Endodermal cell (in vitro differentiated cells): ENCODE data around the gene TFRC. TPM values are rescaled to one million over a fixed set of nuclear protein-coding genes. Genes with fewer than 3 reads are reported as not detected.
"Not testable (repeated sequence)": the region's sequence is repeated elsewhere in the genome, so short reads cannot be mapped to it uniquely, and the experiment has no call there.

Experiments
- DNase-seq: peaks from one replicate; pipeline ENCODE4 v3.0.0-alpha.2; 2017
- H3K27ac ChIP-seq: 2 replicates; pipeline ENCODE4 v1.5.1; 2013; ENCODE audit warnings: mild to moderate bottlenecking, low read depth, low read length, moderate library complexity
- H3K27me3 ChIP-seq: 2 replicates; pipeline ENCODE4 v1.6.1; 2013; ENCODE audit warnings: mild to moderate bottlenecking, low read length, moderate library complexity; ENCODE audit not compliant: insufficient read depth, control insufficient read depth, poor library complexity, severe bottlenecking
- H3K36me3 ChIP-seq: 2 replicates; pipeline ENCODE4 v1.7.0; 2013; ENCODE audit warnings: mild to moderate bottlenecking, low read length, moderate library complexity; ENCODE audit not compliant: control insufficient read depth, insufficient read depth
- H3K4me1 ChIP-seq: one replicate; pipeline ENCODE4 v1.7.0; 2013; ENCODE audit warnings: low read length; ENCODE audit not compliant: control insufficient read depth, insufficient read depth
- H3K4me3 ChIP-seq: 2 replicates; pipeline ENCODE4 v1.5.1; 2013; ENCODE audit warnings: mild to moderate bottlenecking, low read length, moderate library complexity
- H3K9ac ChIP-seq: 2 replicates; pipeline ENCODE4 v1.6.1; 2013; ENCODE audit warnings: mild to moderate bottlenecking, low read length, moderate library complexity; ENCODE audit not compliant: poor library complexity, severe bottlenecking; ENCODE audit errors: extremely low read depth
- H3K9me3 ChIP-seq: 2 replicates; pipeline ENCODE4 v1.6.1; 2013; ENCODE audit warnings: mild to moderate bottlenecking, low read length, moderate library complexity; ENCODE audit not compliant: control insufficient read depth
- H3K27ac Mint-ChIP-seq: 2 replicates; pipeline ENCODE4 v1.8.0; 2020; ENCODE audit warnings: mixed read lengths
- H3K27me3 Mint-ChIP-seq: 2 replicates; pipeline ENCODE4 v1.8.0; 2021; ENCODE audit warnings: mild to moderate bottlenecking, mixed read lengths; ENCODE audit not compliant: insufficient read depth
- H3K36me3 Mint-ChIP-seq: 2 replicates; pipeline ENCODE4 v1.8.0; 2020; ENCODE audit warnings: low read depth, mixed read lengths
- H3K4me1 Mint-ChIP-seq: 2 replicates; pipeline ENCODE4 v1.8.0; 2020; ENCODE audit warnings: mixed read lengths
- H3K4me3 Mint-ChIP-seq: 2 replicates; pipeline ENCODE4 v1.8.0; 2020; ENCODE audit warnings: mild to moderate bottlenecking, moderate library complexity, mixed read lengths
- H3K9me3 Mint-ChIP-seq: 2 replicates; pipeline ENCODE4 v1.8.0; 2020; ENCODE audit warnings: mild to moderate bottlenecking, mixed read lengths
- WGBS, 2 experiments: methylation state at CpG; one replicate each; pipeline versions ENCODE4 v1.1.5 to v1.1.7; 2013; ENCODE audit warnings: missing lambda C conversion rate in 2 of 2, mixed read lengths in 1 of 2; ENCODE audit not compliant: insufficient coverage in 1 of 2, insufficient read length in 1 of 2; 5-methylcytosine and 5-hydroxymethylcytosine counted together
- total RNA-seq, 2 donors: library from RNA; stranded (reverse); fragmentation: NEBNext Ultra II Directional in 1 of 2; extraction: Animal tissue kit (Norgen Biotek cat#: 25700) in 1 of 2; gene quantifications; 2 replicates in 1 of 2; 3 replicates in 1 of 2; pipeline ENCODE4 v1.2.1, GENCODE V29; 2021
- TF ChIP-seq, protein P1 (sequence below): fragments of 200-600 bp; sonication (generic); conservative IDR thresholded peaks from 2 replicates; pipeline ENCODE4 v1.5.0; 2021; ENCODE audit warnings: antibody characterized with exemption, mild to moderate bottlenecking

Gene TFRC
- total RNA-seq, 2 donors from 2014 or later, result 69.0 to 90.0 TPM

DNA sequence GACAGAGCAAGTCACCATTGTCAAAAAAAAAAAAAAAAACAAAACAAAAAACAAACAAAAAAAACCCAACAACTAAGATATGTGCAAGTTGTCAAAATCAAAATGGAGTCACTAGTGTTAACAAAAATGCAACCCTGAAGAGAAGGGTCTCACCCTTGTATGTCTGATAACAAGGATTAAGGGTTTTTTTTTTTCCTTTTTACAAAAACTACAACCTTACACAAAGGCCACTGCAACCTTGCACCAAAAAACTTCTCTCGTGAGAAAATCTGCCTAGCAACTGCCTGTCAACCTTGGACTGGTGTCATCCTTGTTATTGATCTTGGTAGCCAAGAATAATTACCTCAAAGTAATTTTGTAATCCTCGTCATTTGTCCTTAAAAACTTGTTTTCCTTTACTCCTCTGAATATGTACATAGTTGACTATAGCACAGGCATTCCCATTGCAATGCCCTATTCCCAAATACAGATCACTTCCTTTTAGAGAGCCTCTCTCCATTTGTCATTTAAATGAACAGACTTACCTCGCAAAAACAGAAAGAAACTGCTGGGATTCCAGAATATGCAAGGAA, 24.0 kb downstream of the TFRC start:
- DNase-seq, result no peak
- Mint-ChIP-seq H3K9me3 (no peaks in the 10 kb centered on the region), H3K4me3 (no peak overlapping the region), H3K27ac (no peak overlapping the region), H3K27me3 (no peaks in the 10 kb centered on the region), H3K36me3 (peaks cover 83% of the 10 kb centered on the region), H3K4me1 (no peaks in the 10 kb centered on the region)
- no peak overlapping the region for H3K27ac ChIP-seq
- no peaks in the 10 kb centered on the region for H3K4me1 ChIP-seq
- 92 to 100% methylated on average over 1 to 3 of the region's 3 CpGs for WGBS, 2 experiments
- no peaks in the 10 kb centered on the region for H3K27me3 ChIP-seq
- no peaks in the 10 kb centered on the region for H3K9me3 ChIP-seq
- H3K36me3 ChIP-seq, result peaks cover 94% of the 10 kb centered on the region
- no peak overlapping the region for H3K4me3 ChIP-seq
- no peak overlapping the region for H3K9ac ChIP-seq
- TF ChIP-seq, protein P1, sequence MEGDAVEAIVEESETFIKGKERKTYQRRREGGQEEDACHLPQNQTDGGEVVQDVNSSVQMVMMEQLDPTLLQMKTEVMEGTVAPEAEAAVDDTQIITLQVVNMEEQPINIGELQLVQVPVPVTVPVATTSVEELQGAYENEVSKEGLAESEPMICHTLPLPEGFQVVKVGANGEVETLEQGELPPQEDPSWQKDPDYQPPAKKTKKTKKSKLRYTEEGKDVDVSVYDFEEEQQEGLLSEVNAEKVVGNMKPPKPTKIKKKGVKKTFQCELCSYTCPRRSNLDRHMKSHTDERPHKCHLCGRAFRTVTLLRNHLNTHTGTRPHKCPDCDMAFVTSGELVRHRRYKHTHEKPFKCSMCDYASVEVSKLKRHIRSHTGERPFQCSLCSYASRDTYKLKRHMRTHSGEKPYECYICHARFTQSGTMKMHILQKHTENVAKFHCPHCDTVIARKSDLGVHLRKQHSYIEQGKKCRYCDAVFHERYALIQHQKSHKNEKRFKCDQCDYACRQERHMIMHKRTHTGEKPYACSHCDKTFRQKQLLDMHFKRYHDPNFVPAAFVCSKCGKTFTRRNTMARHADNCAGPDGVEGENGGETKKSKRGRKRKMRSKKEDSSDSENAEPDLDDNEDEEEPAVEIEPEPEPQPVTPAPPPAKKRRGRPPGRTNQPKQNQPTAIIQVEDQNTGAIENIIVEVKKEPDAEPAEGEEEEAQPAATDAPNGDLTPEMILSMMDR, result no peak

DNA sequence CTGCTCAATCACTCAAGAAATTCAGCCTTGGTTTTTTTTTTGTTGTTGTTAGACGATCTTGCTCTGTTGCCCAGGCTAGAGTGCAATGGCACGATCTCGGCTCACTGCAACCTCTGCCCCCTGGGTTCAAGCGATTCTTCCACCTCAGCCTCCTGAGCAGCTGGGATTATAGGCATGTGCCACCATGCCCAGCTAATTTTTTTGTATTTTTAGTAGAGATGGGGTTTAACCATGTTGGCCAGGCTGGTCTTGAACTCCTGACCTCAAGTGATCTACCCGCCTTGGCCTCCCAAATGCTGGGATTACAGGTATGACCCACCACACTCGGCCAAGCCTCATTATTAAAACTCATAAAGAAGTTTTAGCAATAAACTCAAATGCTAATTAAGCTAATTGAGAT, 25.5 kb downstream of the TFRC start:
- not testable (repeated sequence) for H3K9me3 ChIP-seq, H3K27me3 Mint-ChIP-seq, H3K9ac ChIP-seq, H3K4me1 ChIP-seq, H3K4me3 ChIP-seq, H3K4me3 Mint-ChIP-seq, H3K27me3 ChIP-seq, H3K9me3 Mint-ChIP-seq, H3K27ac Mint-ChIP-seq, H3K27ac ChIP-seq, H3K4me1 Mint-ChIP-seq, DNase-seq
- peaks cover 91% of the 10 kb centered on the region for H3K36me3 ChIP-seq
- peaks cover 82% of the 10 kb centered on the region for H3K36me3 Mint-ChIP-seq
- WGBS, 2 experiments, result 93% methylated on average over 6 of the region's 6 CpGs; no CpG with 5 or more reads in 1 of the 2 experiments

DNA sequence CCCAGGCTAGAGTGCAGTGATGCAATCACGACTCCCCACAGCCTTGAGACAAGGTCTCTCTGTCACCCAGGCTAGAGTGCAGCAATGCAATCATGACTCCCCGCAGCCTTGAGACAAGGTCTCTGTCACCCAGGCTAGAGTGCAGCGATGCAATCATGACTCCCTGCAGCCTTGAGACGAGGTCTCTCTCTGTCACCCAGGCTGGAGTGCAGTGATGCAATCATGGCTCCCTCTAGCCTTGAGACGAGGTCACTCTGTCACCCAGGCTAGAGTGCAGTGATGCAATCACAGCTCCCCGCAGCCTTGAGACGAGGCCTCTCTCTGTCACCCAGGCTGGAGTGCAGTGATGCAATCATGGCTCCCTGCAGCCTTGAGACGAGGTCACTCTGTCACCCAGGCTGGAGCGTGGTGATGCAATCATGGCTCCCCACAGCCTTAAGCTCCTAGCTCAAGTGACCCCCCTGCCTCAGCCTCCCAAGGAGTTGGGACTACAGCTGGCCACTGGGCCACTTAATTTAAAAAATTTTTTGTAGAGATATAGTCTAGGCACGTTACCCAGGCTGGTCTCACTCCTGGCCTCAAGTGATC, 26.1 kb downstream of the TFRC start:
- Mint-ChIP-seq H3K27ac (no peak overlapping the region), H3K27me3 (no peaks in the 10 kb centered on the region), H3K9me3 (no peaks in the 10 kb centered on the region), H3K4me3 (no peak overlapping the region), H3K36me3 (peaks cover 82% of the 10 kb centered on the region), H3K4me1 (no peaks in the 10 kb centered on the region)
- Histone ChIP-seq H3K4me1 (no peaks in the 10 kb centered on the region), H3K4me3 (no peak overlapping the region), H3K9me3 (no peaks in the 10 kb centered on the region), H3K27ac (no peak overlapping the region), H3K9ac (no peak overlapping the region), H3K36me3 (peaks cover 91% of the 10 kb centered on the region), H3K27me3 (no peaks in the 10 kb centered on the region)
- TF ChIP-seq, protein P1, result no peak
- WGBS, 2 experiments, result 92 to 95% methylated on average over 9 to 10 of the region's 10 CpGs
- no peak for DNase-seq
